ENCODE measurements around the gene KBTBD12.
"Not testable (repeated sequence)": the region's sequence is repeated elsewhere in the genome, so short reads cannot be mapped to it uniquely, and the experiment has no call there.

GRCh38 chr3:127890651-127891290, 24.3 kb upstream of the KBTBD12 start:
- TF ChIP-seq EZH2 (IDR thresholded peaks at IDR 0.05; ENCODE audit: insufficient read depth, poor library complexity, severe bottlenecking); EZH2phosphoT487 (IDR thresholded peaks at IDR 0.05; ENCODE audit: insufficient read depth, low read depth): not testable (repeated sequence)

Measured in GM23248 (cell line).